Neural progenitor cell (in vitro differentiated cells): ENCODE results near the gene OGFOD2. TPM values are rescaled to one million over a fixed set of nuclear protein-coding genes. Genes with fewer than 3 reads are reported as not detected.
A peak's percentile ranks its signal among the peaks of the same experiment; 100 is the strongest.

Experiments used
- DNase-seq: peaks from one replicate; pipeline ENCODE4 v3.0.0-alpha.2; 2016; ENCODE audit warnings: low spot score
- H2AFZ ChIP-seq: fragments of 200-600 bp; sonication (generic); replicated peaks from 2 replicates; pipeline ENCODE4 v1.6.1; 2016; ENCODE audit warnings: antibody characterized with exemption
- H3F3A ChIP-seq: fragments of 200-600 bp; sonication (generic); 2 replicates; pipeline ENCODE4 v1.6.1; 2016; ENCODE audit warnings: antibody characterized with exemption, low read depth
- H3K27ac ChIP-seq: fragments of 200-600 bp; sonication (generic); 2 replicates; pipeline ENCODE4 v1.5.1; 2016; ENCODE audit warnings: mild to moderate bottlenecking
- H3K27me3 ChIP-seq: fragments of 200-600 bp; sonication (generic); 2 replicates; pipeline ENCODE4 v1.6.1; 2016; ENCODE audit warnings: mild to moderate bottlenecking, moderate library complexity
- H3K36me3 ChIP-seq: fragments of 200-600 bp; sonication (generic); 2 replicates; pipeline ENCODE4 v1.5.1; 2016
- H3K4me1 ChIP-seq: fragments of 200-600 bp; sonication (generic); 2 replicates; pipeline ENCODE4 v1.6.1; 2016; ENCODE audit warnings: mixed run types
- H3K4me2 ChIP-seq: fragments of 200-600 bp; sonication (generic); 2 replicates; pipeline ENCODE4 v1.6.1; 2016
- H3K4me3 ChIP-seq: fragments of 200-600 bp; sonication (generic); 2 replicates; pipeline ENCODE4 v1.5.1; 2016
- H3K79me2 ChIP-seq: fragments of 200-600 bp; sonication (generic); 2 replicates; pipeline ENCODE4 v1.6.1; 2016; ENCODE audit warnings: low read depth
- H3K9ac ChIP-seq: fragments of 200-600 bp; sonication (generic); 2 replicates; pipeline ENCODE4 v1.6.1; 2016
- H3K9me3 ChIP-seq: fragments of 200-600 bp; sonication (generic); 2 replicates; pipeline ENCODE4 v1.5.1; 2016; ENCODE audit warnings: low read depth
- H4K20me1 ChIP-seq: fragments of 200-600 bp; sonication (generic); 2 replicates; pipeline ENCODE4 v1.6.1; 2016; ENCODE audit warnings: low read depth
- H3K27ac Mint-ChIP-seq: 3 replicates; pipeline ENCODE4 v1.8.0; 2021; ENCODE audit warnings: mixed read lengths
- H3K27me3 Mint-ChIP-seq: 2 replicates; pipeline ENCODE4 v1.8.0; 2022; ENCODE audit warnings: low read depth, mild to moderate bottlenecking, inconsistent platforms, moderate library complexity, mixed read lengths; ENCODE audit not compliant: insufficient read depth
- H3K36me3 Mint-ChIP-seq: 3 replicates; pipeline ENCODE4 v1.8.0; 2021; ENCODE audit warnings: mixed read lengths
- H3K4me1 Mint-ChIP-seq: 3 replicates; pipeline ENCODE4 v1.8.0; 2021; ENCODE audit warnings: mixed read lengths
- H3K4me3 Mint-ChIP-seq: 3 replicates; pipeline ENCODE4 v1.8.0; 2021; ENCODE audit warnings: mild to moderate bottlenecking, moderate library complexity, mixed read lengths
- H3K9me3 Mint-ChIP-seq: 3 replicates; pipeline ENCODE4 v1.8.0; 2020; ENCODE audit warnings: mixed read lengths
- CTCF ChIP-seq: fragments of 200-600 bp; sonication (generic); IDR thresholded peaks from 2 replicates; pipeline ENCODE4 v1.5.1; 2017; ENCODE audit warnings: antibody characterized with exemption, mild to moderate bottlenecking
- EZH2 ChIP-seq: fragments of 200-600 bp; sonication (generic); IDR thresholded peaks from 2 replicates; pipeline ENCODE4 v1.6.1; 2017; ENCODE audit warnings: antibody characterized with exemption, mild to moderate bottlenecking, moderate library complexity
- EZH2phosphoT487 ChIP-seq: fragments of 200-600 bp; sonication (generic); IDR thresholded peaks from 2 replicates; pipeline ENCODE4 v1.6.1; 2017; ENCODE audit warnings: antibody characterized with exemption
- total RNA-seq: library from RNA; depleted of rRNA; stranded (reverse); fragments of >200 nt; gene quantifications from 2 replicates; pipeline ENCODE4 v1.2.3, GENCODE V29; 2015; ENCODE audit warnings: low replicate concordance

OGFOD2 gene
- total RNA-seq, 1 donor from 2014 or later = 9.9 TPM

- peaks cover 2% of the 10 kb centered on the region for H3K36me3 Mint-ChIP-seq
- no peak overlapping the region for H3K27ac Mint-ChIP-seq
- TF ChIP-seq CTCF (no peak), EZH2 (no peak), EZH2phosphoT487 (no peak)
- Histone ChIP-seq H3K27ac (no peak overlapping the region), H3K79me2 (no peaks in the 10 kb centered on the region), H3K9me3 (no peaks in the 10 kb centered on the region), H3K4me3 (no peak overlapping the region), H2AFZ (no peak overlapping the region), H3K4me1 (no peaks in the 10 kb centered on the region), H3K9ac (no peak overlapping the region), H4K20me1 (no peaks in the 10 kb centered on the region), H3K4me2 (no peak overlapping the region), H3K27me3 (no peaks in the 10 kb centered on the region), H3K36me3 (no peaks in the 10 kb centered on the region), H3F3A (no peaks in the 10 kb centered on the region)
- H3K4me3 Mint-ChIP-seq = peak overlapping the region; percentile 31
- H3K9me3 Mint-ChIP-seq = no peaks in the 10 kb centered on the region
- H3K4me1 Mint-ChIP-seq = peaks cover 18% of the 10 kb centered on the region
- H3K27me3 Mint-ChIP-seq = peaks cover 10% of the 10 kb centered on the region
- DNase-seq = no peak
Observed at GRCh38 chr12:122942637-122943036, 32.4 kb upstream of the OGFOD2 start.

- H3K27ac Mint-ChIP-seq = no peak overlapping the region
- H3K9ac ChIP-seq = no peak overlapping the region
- no peaks in the 10 kb centered on the region for H3F3A ChIP-seq
- peaks cover 8% of the 10 kb centered on the region for H3K27me3 Mint-ChIP-seq
- no peaks in the 10 kb centered on the region for H3K36me3 ChIP-seq
- H2AFZ ChIP-seq = no peak overlapping the region
- no peaks in the 10 kb centered on the region for H4K20me1 ChIP-seq
- H3K9me3 ChIP-seq = no peaks in the 10 kb centered on the region
- H3K9me3 Mint-ChIP-seq = no peaks in the 10 kb centered on the region
- H3K27ac ChIP-seq = no peak overlapping the region
- no peaks in the 10 kb centered on the region for H3K4me1 ChIP-seq
- TF ChIP-seq EZH2 = no peak
- no peak for TF ChIP-seq CTCF
- no peak for TF ChIP-seq EZH2phosphoT487
- H3K79me2 ChIP-seq = no peaks in the 10 kb centered on the region
- no peak for DNase-seq
- H3K4me1 Mint-ChIP-seq = peaks cover 18% of the 10 kb centered on the region
- no peak overlapping the region for H3K4me3 ChIP-seq
- H3K4me3 Mint-ChIP-seq = no peak overlapping the region
- H3K36me3 Mint-ChIP-seq = peaks cover 2% of the 10 kb centered on the region
- H3K4me2 ChIP-seq = no peak overlapping the region
- H3K27me3 ChIP-seq = no peaks in the 10 kb centered on the region
Observed at GRCh38 chr12:122943196-122943595, 31.8 kb upstream of the OGFOD2 start.

- Histone ChIP-seq H2AFZ (no peak overlapping the region), H4K20me1 (no peaks in the 10 kb centered on the region), H3K36me3 (no peaks in the 10 kb centered on the region), H3F3A (no peaks in the 10 kb centered on the region), H3K4me1 (no peaks in the 10 kb centered on the region), H3K4me2 (no peak overlapping the region), H3K27me3 (no peaks in the 10 kb centered on the region), H3K9me3 (no peaks in the 10 kb centered on the region), H3K9ac (no peak overlapping the region), H3K79me2 (no peaks in the 10 kb centered on the region), H3K4me3 (no peak overlapping the region), H3K27ac (no peak overlapping the region)
- no peaks in the 10 kb centered on the region for H3K9me3 Mint-ChIP-seq
- peaks cover 18% of the 10 kb centered on the region for H3K4me1 Mint-ChIP-seq
- H3K27me3 Mint-ChIP-seq = peaks cover 7% of the 10 kb centered on the region
- peak overlapping the region; percentile 63 for H3K27ac Mint-ChIP-seq
- TF ChIP-seq CTCF = no peak
- no peak for TF ChIP-seq EZH2
- no peak for TF ChIP-seq EZH2phosphoT487
- H3K36me3 Mint-ChIP-seq = no peaks in the 10 kb centered on the region
- H3K4me3 Mint-ChIP-seq = no peak overlapping the region
- DNase-seq = no peak
Observed at GRCh38 chr12:122944605-122945592, 30.1 kb upstream of the OGFOD2 start.
